Smooth muscle cell (in vitro differentiated cells): ENCODE data around the gene CLEC18C. TPM values are rescaled to one million over a fixed set of nuclear protein-coding genes. Genes with fewer than 3 reads are reported as not detected.
"Not testable (repeated sequence)": the region's sequence is repeated elsewhere in the genome, so short reads cannot be mapped to it uniquely, and the experiment has no call there.

Source experiments
- DNase-seq: peaks from one replicate; lab custom pipeline; 2025; ENCODE audit not compliant: unreplicated experiment; lab: John Stamatoyannopoulos, UW
- H2AFZ ChIP-seq: fragments of 200-600 bp; sonication (generic); 2 replicates; pipeline ENCODE4 v1.6.0; 2016; ENCODE audit warnings: antibody characterized with exemption, low read depth, mild to moderate bottlenecking
- H3F3A ChIP-seq: fragments of 200-600 bp; sonication (generic); 2 replicates; pipeline ENCODE4 v1.6.0; 2017; ENCODE audit warnings: antibody characterized with exemption, low read depth
- H3K27ac ChIP-seq: fragments of 200-600 bp; sonication (generic); 2 replicates; pipeline ENCODE4 v1.5.1; 2016; ENCODE audit warnings: low read depth, mild to moderate bottlenecking
- H3K27me3 ChIP-seq: fragments of 200-600 bp; sonication (generic); 2 replicates; pipeline ENCODE4 v1.6.1; 2016; ENCODE audit warnings: low read depth, mild to moderate bottlenecking
- H3K36me3 ChIP-seq: fragments of 200-600 bp; sonication (generic); 2 replicates; pipeline ENCODE4 v1.5.1; 2016; ENCODE audit warnings: low read depth
- H3K4me1 ChIP-seq: fragments of 200-600 bp; sonication (generic); 2 replicates; pipeline ENCODE4 v1.5.1; 2016; ENCODE audit warnings: low read depth
- H3K4me2 ChIP-seq: fragments of 200-600 bp; sonication (generic); 2 replicates; pipeline ENCODE4 v1.6.0; 2016; ENCODE audit warnings: mild to moderate bottlenecking
- H3K4me3 ChIP-seq: fragments of 200-600 bp; sonication (generic); 2 replicates; pipeline ENCODE4 v1.5.1; 2016; ENCODE audit warnings: mild to moderate bottlenecking
- H3K79me2 ChIP-seq: fragments of 200-600 bp; sonication (generic); 2 replicates; pipeline ENCODE4 v1.6.0; 2016; ENCODE audit warnings: low read depth, mild to moderate bottlenecking
- H3K9ac ChIP-seq: fragments of 200-600 bp; sonication (generic); 2 replicates; pipeline ENCODE4 v1.6.0; 2016; ENCODE audit warnings: low read depth
- H3K9me3 ChIP-seq: fragments of 200-600 bp; sonication (generic); replicated peaks from 2 replicates; pipeline ENCODE4 v1.5.1; 2016; ENCODE audit warnings: low read depth
- H4K20me1 ChIP-seq: fragments of 200-600 bp; sonication (generic); 2 replicates; pipeline ENCODE4 v1.6.0; 2016; ENCODE audit warnings: low read depth
- WGBS: methylation state at CpG from one replicate; pipeline ENCODE4 v1.1.7; 2016; ENCODE audit warnings: low lambda C conversion rate; 5-methylcytosine and 5-hydroxymethylcytosine counted together
- polyA plus RNA-seq: library from polyadenylated mRNA; unstranded; fragments of >200 nt; fragmentation: Nextera tagmentation; extraction: Ambion mirVana; gene quantifications from 2 replicates; pipeline ENCODE4 v1.2.1, GENCODE V29; 2016
- total RNA-seq: library from RNA; depleted of rRNA; stranded (reverse); fragments of >200 nt; gene quantifications from 2 replicates; pipeline ENCODE4 v1.2.3, GENCODE V29; 2014

Gene CLEC18C
- total and polyA plus RNA-seq, 2 experiments from 2014 or later = 0.99 to 1.3 TPM

DNA sequence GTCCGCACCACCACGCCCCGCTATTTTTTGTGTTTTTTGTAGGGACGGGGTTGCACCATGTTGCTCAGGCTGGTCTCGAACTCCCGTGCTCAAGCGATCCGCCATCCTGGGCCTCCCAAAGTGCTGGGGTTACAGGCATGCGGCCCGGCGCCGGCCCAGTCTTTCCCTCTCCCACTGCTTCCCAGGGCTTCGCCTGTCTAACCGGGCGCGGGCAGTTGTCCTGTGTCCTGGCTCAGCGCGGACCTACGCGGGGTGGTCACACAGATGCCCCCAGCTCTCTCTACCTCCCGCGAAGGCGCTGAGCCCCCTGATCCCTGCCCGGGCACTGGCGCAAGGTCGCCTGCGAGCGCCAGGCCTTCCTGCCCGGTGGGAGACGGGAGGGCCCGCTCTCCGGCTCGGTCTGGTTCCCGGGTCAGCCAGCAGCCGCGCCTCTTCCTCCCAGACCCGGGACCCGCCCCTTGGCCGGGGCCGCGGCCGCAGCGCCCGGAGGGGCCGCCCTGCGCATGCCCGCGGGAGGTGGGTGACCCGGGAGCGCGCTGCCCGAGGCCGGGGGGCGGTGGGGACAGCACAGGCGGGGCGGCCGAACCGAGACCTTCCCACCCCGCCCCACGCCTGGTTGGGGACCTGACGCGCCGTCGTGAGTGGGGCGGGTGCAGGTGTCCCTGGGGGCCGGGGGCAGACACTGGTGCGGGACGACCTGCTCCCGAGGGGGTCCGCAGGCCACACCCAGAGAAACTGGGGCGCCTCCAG, 14.4 kb downstream of the CLEC18C start:
- WGBS = 46% methylated on average over 17 of the region's 71 CpGs
- not testable (repeated sequence) for H3K4me1 ChIP-seq, H3K36me3 ChIP-seq, H3K9ac ChIP-seq, H2AFZ ChIP-seq, H3K9me3 ChIP-seq, H3F3A ChIP-seq, H3K27me3 ChIP-seq, DNase-seq, H3K79me2 ChIP-seq, H4K20me1 ChIP-seq, H3K27ac ChIP-seq
- H3K4me2 ChIP-seq = peak overlapping the region; percentile 73
- peak overlapping the region; percentile 44 for H3K4me3 ChIP-seq

DNA sequence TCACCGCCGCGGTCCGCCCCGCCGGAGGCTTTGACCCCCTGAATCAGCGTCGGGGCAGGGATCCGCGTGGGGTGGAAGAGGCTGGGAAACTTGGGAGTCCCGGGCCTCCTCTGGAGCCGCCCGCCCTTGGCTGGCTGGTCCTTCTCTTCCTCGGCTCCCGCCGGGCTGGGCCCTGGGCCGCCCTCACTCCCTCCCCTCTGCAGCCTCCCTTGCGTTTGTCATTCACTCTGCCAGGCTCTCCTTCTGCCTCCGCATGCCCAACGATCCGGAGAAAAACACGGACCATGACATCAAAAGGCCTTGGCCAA, 15.0 kb downstream of the CLEC18C start:
- H3K79me2 ChIP-seq, H3K27ac ChIP-seq, H3K27me3 ChIP-seq, H4K20me1 ChIP-seq, H3K9me3 ChIP-seq, H3K36me3 ChIP-seq, H3K4me1 ChIP-seq, DNase-seq, H2AFZ ChIP-seq, H3K9ac ChIP-seq, H3F3A ChIP-seq: not testable (repeated sequence)
- Histone ChIP-seq H3K4me2 (peak overlapping the region; percentile 54), H3K4me3 (peak overlapping the region; percentile 44)
- 5% methylated on average over 12 of the region's 22 CpGs for WGBS

GRCh38 chr16:70190574-70190973, 17.0 kb downstream of the CLEC18C start:
- not testable (repeated sequence) for H3K9me3 ChIP-seq

DNA sequence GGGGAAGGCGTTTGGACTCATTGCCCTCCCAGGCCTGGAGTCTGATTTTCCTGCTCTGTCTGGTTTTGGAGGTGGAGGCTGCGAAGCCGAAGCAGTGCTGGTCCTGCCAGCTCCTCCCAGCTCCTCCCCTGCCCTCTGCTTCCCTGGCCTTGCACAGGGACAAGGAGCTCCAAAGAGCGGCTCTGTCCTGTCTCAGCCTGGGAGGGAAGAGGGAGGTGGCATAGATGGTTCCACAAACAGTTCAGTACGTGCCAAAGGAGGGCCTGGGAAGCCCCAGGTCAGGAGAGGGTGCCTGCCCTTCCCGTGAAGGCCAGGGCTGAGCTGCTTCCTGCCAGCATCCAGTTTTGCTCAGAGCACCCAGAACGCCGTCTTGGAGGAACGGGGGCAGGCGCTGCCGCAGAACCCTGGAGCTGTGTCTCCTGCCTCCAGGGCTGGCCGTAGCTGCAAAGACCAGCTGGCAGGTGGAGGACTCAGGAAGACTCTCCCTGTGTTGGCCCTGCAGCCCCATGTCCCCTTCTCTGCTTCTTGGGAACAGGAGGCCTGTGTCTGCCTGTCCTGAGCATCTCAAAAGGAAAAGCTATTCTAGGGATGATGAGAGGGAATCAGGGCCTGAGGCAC, 23.2 kb downstream of the CLEC18C start:
- not testable (repeated sequence) for H3K27ac ChIP-seq, H3K79me2 ChIP-seq, H2AFZ ChIP-seq, DNase-seq, H3F3A ChIP-seq, H3K4me3 ChIP-seq, H3K9ac ChIP-seq, H3K27me3 ChIP-seq, H4K20me1 ChIP-seq, H3K9me3 ChIP-seq, H3K4me2 ChIP-seq, H3K4me1 ChIP-seq, H3K36me3 ChIP-seq
- WGBS = 92% methylated on average over 6 of the region's 12 CpGs

More at GRCh38 chr16:70190574-70190973, 17.0 kb downstream of the CLEC18C start:
- not testable (repeated sequence) for DNase-seq, H3F3A ChIP-seq, H3K4me3 ChIP-seq, H3K36me3 ChIP-seq, H3K27me3 ChIP-seq, H3K4me2 ChIP-seq, H3K4me1 ChIP-seq, H3K9ac ChIP-seq, H2AFZ ChIP-seq, H3K79me2 ChIP-seq, H3K27ac ChIP-seq, H4K20me1 ChIP-seq
- no CpG with 5 or more reads among the region's 5 CpGs for WGBS

DNA sequence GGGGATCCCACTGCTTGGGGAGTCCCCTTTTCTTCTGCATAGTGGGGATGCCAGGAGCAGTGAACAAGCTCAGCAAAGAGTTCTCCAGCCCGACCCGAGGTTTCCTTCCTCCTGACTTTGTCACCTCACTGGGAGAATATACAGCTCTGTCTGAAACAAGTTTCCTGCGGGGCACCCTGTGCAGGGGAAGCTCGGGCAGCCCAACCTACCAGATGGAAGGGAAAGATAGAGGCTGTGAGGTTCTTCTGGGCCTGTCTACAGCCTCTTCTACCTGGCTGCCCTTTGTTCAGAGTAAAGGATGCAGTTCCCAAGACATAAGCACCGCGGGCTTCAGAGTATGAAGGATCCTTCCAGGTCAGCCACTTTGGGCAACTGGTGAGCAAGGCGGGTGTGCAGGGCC, 24.0 kb downstream of the CLEC18C start:
- not testable (repeated sequence) for H3K9me3 ChIP-seq, H3K4me3 ChIP-seq, H3K27me3 ChIP-seq, H3K27ac ChIP-seq, H2AFZ ChIP-seq, H3K4me2 ChIP-seq, DNase-seq, H3K79me2 ChIP-seq, H3F3A ChIP-seq, H3K4me1 ChIP-seq, H4K20me1 ChIP-seq, H3K36me3 ChIP-seq, H3K9ac ChIP-seq
- WGBS = 89% methylated on average over 7 of the region's 7 CpGs

GRCh38 chr16:70198230-70198629, 24.6 kb downstream of the CLEC18C start:
- H4K20me1 ChIP-seq, H3K36me3 ChIP-seq, H3K4me2 ChIP-seq, H3K9me3 ChIP-seq, H3F3A ChIP-seq, H3K79me2 ChIP-seq, H3K9ac ChIP-seq, H3K4me3 ChIP-seq, H3K27ac ChIP-seq, H3K27me3 ChIP-seq, DNase-seq, H3K4me1 ChIP-seq, H2AFZ ChIP-seq: not testable (repeated sequence)
- 95% methylated on average over 9 of the region's 9 CpGs for WGBS

- DNase-seq, H3K79me2 ChIP-seq, H3K27ac ChIP-seq, H3K9ac ChIP-seq, H3K4me2 ChIP-seq, H3K9me3 ChIP-seq, H3K27me3 ChIP-seq, H3K4me1 ChIP-seq, H3K4me3 ChIP-seq, H3K36me3 ChIP-seq, H3F3A ChIP-seq, H2AFZ ChIP-seq, H4K20me1 ChIP-seq: not testable (repeated sequence)
- 76% methylated on average over 3 of the region's 3 CpGs for WGBS
These were observed 25.1 kb downstream of the CLEC18C start for GRCh38 chr16:70198666-70199065.

DNA sequence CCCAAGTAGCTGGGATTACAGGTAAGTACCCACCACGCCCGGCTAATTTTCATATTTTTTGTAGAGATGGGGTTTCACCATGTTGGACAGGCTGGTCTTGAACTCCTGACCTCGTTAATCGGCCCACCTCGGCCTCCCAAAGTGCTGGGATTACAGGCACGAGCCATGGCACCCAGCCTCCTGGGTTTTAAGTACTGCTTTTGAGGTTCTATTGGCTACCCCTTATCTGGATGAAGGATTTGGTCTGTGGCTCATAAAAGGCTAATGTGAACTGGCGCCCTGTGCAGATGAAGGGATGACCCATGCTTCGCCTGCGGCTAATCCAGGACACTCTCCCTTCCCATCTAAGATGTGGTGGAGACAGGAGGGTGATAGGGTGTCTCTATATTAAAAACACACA, 25.6 kb downstream of the CLEC18C start:
- H3F3A ChIP-seq, H3K4me1 ChIP-seq, H3K27ac ChIP-seq, H4K20me1 ChIP-seq, H3K4me3 ChIP-seq, H3K9ac ChIP-seq, H3K36me3 ChIP-seq, H3K27me3 ChIP-seq, H3K79me2 ChIP-seq, H3K4me2 ChIP-seq, H3K9me3 ChIP-seq, H2AFZ ChIP-seq, DNase-seq: not testable (repeated sequence)
- 68% methylated on average over 9 of the region's 9 CpGs for WGBS
